GM21529 (cell line): ENCODE data around the gene F7.
"Not testable (repeated sequence)": the region's sequence is repeated elsewhere in the genome, so short reads cannot be mapped to it uniquely, and the experiment has no call there.

Source experiments
- ATAC-seq: cut with Tn5 transposase; IDR thresholded peaks from one replicate; pipeline ENCODE4 v1.9.1; 2021; ENCODE audit not compliant: unreplicated experiment

The F7 gene

DNA sequence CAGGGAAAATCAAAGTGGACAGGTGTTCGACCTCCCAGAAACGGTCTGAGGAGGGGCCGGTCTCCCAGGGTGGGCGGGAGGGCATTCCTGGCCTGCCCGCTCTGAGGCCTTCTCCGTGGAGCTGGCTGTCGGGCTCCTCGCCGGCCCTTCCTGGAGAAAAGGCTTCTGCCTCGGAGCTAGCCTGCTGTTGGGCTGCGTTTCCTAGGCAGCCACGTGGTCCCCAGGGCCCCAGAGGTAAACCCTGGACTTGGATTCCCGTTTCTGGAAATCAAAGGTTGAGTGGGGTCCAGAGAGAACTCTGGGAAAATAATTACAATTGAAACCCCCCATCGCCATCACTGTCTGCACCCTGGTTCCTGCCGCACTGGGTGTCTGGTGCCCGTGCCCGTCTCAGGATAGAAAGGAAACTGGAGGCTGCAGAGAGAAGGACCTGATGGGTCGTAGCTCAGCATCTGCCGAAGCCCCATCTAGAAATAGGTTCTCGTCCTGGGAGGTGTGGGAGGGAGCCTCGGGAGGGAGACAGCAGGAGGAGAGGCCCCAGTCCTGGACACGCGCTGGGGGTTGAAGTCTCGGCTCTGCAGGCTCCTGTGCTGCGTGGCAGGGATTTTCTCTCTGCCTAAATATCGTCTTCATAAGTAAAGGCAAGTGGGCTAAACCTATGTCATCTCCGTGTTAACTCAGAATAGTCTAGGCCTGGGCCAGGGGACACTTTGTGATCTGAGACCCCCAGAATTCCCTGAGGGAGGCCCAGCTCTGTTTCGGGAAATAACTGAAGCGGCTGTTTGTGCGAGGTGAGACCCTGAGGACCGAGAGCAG, 45.2 kb downstream of the F7 start:
- no peak for ATAC-seq

DNA sequence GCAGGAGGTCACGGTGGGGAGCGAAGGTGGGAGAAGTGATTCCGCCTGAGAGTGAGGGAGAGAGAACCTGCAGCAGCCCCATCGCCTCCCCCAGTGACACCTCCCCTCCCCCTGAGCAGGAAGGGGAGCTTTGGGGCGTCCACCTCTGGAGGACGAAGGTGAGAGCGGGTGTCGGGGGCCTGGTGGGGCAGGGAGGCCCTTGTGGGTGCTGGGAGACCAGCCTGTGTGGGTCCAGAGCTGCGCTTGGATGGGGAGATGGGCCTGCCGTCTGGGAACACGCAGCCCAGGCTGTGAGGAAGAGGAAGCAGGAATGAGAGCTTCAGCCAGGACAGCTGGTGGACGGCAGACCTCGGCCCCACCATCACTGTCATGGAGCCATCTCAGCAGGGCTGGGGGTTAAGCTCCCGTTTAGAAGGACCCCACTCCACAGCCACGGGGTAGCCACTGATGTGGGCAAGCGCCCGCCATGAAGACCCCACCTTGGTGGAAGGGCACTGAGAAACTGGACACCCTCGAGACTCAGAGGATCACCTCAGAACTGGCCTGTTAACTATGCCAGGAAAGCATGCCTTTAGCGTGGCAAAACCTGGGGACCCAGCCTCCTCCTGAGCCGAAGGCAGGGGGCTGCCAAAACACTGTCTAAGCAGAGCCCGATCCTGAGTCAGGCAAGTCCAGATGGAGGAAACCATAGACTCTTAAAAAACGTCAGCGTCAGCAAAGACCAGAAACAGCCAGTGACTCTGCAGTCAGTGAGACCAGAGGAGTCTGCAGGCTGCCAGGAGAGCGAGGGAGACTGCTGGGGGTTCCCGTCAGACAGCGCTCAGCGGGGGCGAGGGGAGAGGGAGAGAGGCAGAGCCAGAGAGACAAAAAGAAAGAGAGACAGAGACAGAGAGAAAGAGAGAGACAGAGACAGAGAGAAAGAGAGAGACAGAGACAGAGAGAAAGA, 46.4 kb downstream of the F7 start:
- no peak for ATAC-seq

DNA sequence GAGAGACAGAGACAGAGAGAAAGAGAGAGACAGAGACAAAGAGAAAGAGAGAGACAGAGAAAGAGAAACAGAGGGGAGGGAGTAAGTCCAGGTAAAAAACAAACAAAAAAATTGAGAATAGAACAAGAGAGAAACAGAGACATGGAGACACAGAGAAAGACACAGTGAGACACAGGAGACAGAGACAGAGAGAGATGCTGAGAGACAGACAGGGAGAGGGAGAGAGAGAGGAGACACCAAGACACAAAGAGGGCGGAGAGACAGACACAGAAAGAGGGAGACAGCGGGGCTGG, 47.0 kb downstream of the F7 start:
- no peak for ATAC-seq

DNA sequence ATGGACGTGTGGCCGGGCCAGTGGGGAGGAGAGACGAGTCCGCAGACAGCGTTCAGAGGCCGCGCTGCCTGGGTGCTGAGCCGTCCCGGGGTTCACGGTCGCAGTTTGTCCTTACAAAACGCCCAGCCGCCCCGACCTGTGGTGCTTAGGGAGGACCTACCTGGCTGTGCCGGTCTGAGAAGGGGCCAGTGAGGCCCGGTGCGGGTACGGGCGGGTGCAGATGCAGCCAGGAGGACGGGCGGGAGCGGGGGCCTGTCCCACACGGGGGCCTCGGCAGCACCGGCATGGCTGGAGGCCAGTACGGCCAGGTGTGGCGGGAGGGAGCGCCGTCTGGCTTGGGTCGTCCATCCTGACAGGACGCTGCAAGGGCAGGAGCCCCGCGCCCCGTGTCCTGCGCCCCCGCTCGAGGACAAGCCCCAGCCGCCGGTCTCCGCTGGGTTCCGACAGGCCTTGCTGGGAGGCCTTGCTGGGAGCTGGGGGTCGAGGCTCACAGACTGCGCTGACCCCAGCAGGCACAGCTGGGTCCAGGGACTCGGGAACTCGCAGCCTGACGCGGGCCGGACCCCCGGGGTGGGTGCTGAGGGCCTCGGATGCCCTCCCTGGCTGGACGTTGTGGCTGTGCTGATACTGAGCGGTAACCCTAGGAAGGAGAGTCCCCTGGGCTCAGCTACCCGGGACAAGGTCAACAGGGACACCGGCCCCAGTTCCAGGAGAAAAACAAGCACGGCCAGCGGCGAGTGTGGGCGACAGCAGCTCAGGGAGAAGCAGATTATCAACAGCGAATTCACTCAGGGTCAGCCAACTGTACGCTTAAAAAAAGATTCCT, 47.6 kb downstream of the F7 start:
- ATAC-seq: peak; percentile 38

- peak; percentile 71 for ATAC-seq
Measured at GRCh38 chr13:113153810-113154748, 48.5 kb downstream of the F7 start.

GRCh38 chr13:113155201-113155600, 49.6 kb downstream of the F7 start:
- ATAC-seq: no peak

DNA sequence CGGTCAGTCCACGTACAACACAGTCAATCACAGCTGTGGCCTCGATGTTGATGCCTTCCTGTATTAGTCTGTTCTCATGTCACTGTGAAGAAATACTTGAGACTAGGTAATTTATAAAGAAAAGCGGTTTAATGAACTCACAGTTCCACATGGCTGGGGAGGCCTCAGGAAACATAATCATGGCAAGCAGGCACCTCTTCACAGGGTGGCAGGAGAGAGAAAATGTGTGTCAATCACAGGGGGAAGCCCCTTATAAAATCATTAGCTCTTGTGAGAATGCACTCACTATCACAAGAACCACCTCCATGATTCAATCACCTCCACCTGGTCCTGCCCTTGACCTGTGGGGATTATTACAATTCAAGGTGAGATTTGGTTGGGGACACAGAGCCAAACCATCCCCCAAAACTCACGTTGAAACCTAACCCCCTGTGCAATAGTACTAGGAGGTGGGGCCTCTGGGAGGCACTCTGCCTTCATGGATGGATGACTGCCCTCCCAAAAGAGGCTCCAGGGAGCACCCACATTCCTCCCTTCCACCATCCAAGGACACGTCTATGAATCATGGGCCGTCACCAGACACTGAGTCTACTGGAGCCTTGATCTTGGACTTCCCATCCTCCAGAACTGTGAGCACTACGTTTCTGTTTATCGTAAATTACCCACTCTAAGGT, 50.5 kb downstream of the F7 start:
- ATAC-seq: no peak

GRCh38 chr13:113157206-113157928, 51.8 kb downstream of the F7 start:
- ATAC-seq: no peak

- no peak for ATAC-seq
Measured at GRCh38 chr13:113157929-113158747, 52.5 kb downstream of the F7 start, which contains the start of gene PROZ. TSS of gene PROZ (plus strand) at chr13:113158648. CDS start at chr13:113158661, 13 bp downstream.

DNA sequence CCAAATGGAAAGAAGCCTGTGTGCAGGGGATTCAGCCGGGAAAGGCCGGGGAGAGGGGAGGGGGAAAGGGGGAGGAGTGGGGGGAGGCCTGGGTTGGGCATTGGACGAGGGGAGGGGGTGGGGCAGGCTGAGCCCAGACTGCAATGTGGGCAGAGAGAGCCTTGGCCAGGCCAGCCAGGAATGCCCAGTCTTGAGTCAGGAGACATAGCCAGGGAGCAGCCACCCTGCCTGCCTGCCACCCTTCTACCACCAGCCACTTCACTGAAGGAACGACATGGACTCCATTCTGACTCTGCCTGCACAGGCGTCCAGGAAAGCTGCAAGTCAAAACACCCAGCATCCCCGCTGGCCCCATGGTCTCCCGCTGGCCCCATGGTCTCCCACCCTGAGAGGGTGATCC, 53.4 kb downstream of the F7 start:
- no peak for ATAC-seq

GRCh38 chr13:113159701-113160100, 54.1 kb downstream of the F7 start:
- no peak for ATAC-seq

DNA sequence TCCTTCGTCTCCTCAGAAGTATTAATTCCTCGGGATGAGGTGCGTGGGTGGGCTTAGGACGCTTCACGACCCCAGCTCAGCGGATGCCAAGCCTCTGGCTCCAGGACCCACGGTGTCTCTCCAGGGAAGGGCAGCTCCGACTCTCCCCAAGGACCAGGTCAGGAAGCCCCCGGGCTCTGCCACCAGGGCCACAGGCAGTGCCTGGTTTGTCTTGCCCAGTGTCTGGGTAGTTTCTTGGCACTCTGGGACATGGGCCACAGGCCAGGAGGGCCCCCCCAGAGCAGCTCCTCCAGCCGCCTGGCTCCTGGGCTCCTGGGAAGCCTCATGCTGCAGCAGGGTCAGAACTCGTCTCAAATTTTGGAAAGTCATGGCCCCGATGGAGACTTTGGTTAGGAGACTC, 55.4 kb downstream of the F7 start:
- no peak for ATAC-seq

GRCh38 chr13:113161433-113161832, 55.8 kb downstream of the F7 start:
- no peak for ATAC-seq

- not testable (repeated sequence) for ATAC-seq
Measured at GRCh38 chr13:113161975-113162374, 56.4 kb downstream of the F7 start.

GRCh38 chr13:113162783-113163685, 57.4 kb downstream of the F7 start:
- no peak for ATAC-seq

GRCh38 chr13:113164492-113164891, 58.9 kb downstream of the F7 start:
- ATAC-seq: no peak

GRCh38 chr13:113166266-113166665, 60.7 kb downstream of the F7 start:
- ATAC-seq: no peak
